ENCODE results near the gene DCLRE1C. TPM values are rescaled to one million over a fixed set of nuclear protein-coding genes. Genes with fewer than 3 reads are reported as not detected.

DCLRE1C gene
- total RNA-seq, 1 donor from 2014 or later = 4.2 TPM

- no peak for ATAC-seq
Observed at GRCh38 chr10:14858338-14858960, 95.4 kb downstream of the DCLRE1C start.

GRCh38 chr10:14855453-14855852 is 98.4 kb downstream of the DCLRE1C start:
- DNase-seq (ENCODE audit: missing footprints) (no peak), ATAC-seq (no peak)
- intact Hi-C loops (cut with DNase I) = no loop called here

More at GRCh38 chr10:14858338-14858960, 95.4 kb downstream of the DCLRE1C start:
- DNase-seq (ENCODE audit: missing footprints) = no peak
- intact Hi-C loops (cut with DNase I) = no loop called here

- ATAC-seq (no peak), DNase-seq (ENCODE audit: missing footprints) (no peak)
- intact Hi-C loops (cut with DNase I) = no loop called here
Observed at GRCh38 chr10:14852236-14852635, 101.7 kb downstream of the DCLRE1C start.

Other genes with a start within 250 kb of the DCLRE1C start
- gene FAM107B, start 179.2 kb downstream of the DCLRE1C start, total RNA-seq = 4.2 TPM
- gene CDNF, start 116.1 kb downstream of the DCLRE1C start, total RNA-seq = 1.9 TPM
- gene HSPA14, start 115.8 kb downstream of the DCLRE1C start, total RNA-seq = 7.6 TPM
- gene MSANTD7, start 115.8 kb downstream of the DCLRE1C start, total RNA-seq = 5.6 TPM
- gene SUV39H2, start 75.2 kb downstream of the DCLRE1C start, total RNA-seq = 4.9 TPM
- gene MEIG1, start 5.3 kb upstream of the DCLRE1C start, total RNA-seq = not detected
- gene OLAH, start 89.8 kb upstream of the DCLRE1C start, total RNA-seq = 0.35 TPM
- not detected for gene ACBD7, start 134.7 kb upstream of the DCLRE1C start, total RNA-seq
- gene RPP38, start 143.3 kb upstream of the DCLRE1C start, total RNA-seq = 9.1 TPM
- 14.3 TPM for gene NMT2, start 214.6 kb upstream of the DCLRE1C start, total RNA-seq